ENCODE measurements around the gene PGAM2.

Gene PGAM2

GRCh38 chr7:44068054-44068453 lies 2.7 kb upstream of the PGAM2 start:
- TF ChIP-seq, protein P1, sequence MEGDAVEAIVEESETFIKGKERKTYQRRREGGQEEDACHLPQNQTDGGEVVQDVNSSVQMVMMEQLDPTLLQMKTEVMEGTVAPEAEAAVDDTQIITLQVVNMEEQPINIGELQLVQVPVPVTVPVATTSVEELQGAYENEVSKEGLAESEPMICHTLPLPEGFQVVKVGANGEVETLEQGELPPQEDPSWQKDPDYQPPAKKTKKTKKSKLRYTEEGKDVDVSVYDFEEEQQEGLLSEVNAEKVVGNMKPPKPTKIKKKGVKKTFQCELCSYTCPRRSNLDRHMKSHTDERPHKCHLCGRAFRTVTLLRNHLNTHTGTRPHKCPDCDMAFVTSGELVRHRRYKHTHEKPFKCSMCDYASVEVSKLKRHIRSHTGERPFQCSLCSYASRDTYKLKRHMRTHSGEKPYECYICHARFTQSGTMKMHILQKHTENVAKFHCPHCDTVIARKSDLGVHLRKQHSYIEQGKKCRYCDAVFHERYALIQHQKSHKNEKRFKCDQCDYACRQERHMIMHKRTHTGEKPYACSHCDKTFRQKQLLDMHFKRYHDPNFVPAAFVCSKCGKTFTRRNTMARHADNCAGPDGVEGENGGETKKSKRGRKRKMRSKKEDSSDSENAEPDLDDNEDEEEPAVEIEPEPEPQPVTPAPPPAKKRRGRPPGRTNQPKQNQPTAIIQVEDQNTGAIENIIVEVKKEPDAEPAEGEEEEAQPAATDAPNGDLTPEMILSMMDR (conservative IDR thresholded peaks at IDR 0.05; ENCODE audit: low read length) = no peak
- DNase-seq (ENCODE audit: low read depth) = no peak
- no peak overlapping the region for H3K4me3 ChIP-seq (ENCODE audit: low read length)

GRCh38 chr7:44067064-44067951 lies 1.9 kb upstream of the PGAM2 start:
- TF ChIP-seq, protein P1 (conservative IDR thresholded peaks at IDR 0.05; ENCODE audit: low read length) = no peak
- no peak overlapping the region for H3K4me3 ChIP-seq (ENCODE audit: low read length)
- DNase-seq (ENCODE audit: low read depth) = no peak

DNA sequence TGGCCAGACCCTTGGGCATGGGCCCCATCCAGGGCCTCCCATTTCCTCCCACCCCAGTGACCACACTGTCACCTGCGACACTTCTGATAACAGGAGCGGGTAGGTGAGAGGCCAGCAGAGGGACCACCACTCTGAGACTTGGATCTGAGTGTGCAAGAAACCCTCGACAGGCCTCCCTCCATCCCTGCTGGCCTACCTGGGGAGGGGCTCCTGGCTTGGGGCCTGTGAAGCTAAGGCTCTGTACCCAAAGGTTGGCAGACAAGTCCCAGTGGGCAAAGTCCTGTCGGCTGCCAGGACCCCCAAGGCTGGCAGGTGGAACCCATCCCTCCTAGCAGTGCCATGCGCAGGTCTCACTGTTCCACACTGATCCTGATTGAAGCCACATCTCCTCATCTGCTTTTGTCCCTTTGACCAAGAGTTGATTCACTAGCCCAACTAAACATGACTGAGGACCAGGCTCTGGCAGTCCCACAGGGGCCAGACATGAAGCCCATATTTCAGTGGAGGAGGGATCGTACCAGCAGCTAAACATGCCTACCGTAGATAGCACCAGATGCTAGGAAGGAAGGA lies 1.2 kb upstream of the PGAM2 start:
- TF ChIP-seq, protein P1 (conservative IDR thresholded peaks at IDR 0.05; ENCODE audit: low read length) = no peak
- DNase-seq (ENCODE audit: low read depth) = no peak
- no peak overlapping the region for H3K4me3 ChIP-seq (ENCODE audit: low read length)

GRCh38 chr7:44066111-44066460 lies 719 bp upstream of the PGAM2 start:
- no peak overlapping the region for H3K4me3 ChIP-seq (ENCODE audit: low read length)
- TF ChIP-seq, protein P1 (conservative IDR thresholded peaks at IDR 0.05; ENCODE audit: low read length) = no peak
- DNase-seq (ENCODE audit: low read depth) = no peak

DNA sequence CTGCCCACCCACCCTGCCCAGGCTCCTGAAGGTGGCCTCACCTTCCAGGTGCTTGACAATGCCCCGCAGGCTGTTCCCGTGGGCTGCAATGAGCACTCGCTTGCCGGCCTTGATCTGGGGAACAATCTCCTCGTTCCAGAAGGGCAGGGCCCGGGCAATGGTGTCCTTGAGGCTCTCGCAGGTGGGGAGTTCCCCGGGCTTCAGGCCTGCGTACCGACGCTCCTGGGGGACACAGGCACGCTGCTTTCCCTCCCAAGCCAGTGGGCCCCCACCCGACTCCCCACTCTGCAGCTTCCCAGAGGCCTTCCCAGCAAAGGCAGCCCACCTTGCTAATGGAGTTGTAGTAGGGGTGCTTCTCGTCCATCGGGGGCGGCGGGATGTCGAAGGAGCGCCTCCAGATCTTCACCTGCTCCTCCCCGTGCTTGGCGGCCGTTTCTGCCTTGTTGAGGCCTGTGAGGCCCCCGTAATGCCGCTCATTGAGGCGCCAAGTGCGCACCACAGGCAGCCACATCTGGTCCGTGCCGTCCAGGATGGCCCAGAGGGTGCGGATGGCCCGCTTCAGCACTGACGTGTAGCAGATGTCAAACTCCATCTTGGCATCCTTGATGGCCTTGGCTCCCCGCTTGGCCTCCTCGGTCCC lies 456 bp downstream of the PGAM2 start:
- H3K4me3 ChIP-seq (ENCODE audit: low read length) = no peak overlapping the region
- DNase-seq (ENCODE audit: low read depth) = no peak
- TF ChIP-seq, protein P1 (conservative IDR thresholded peaks at IDR 0.05; ENCODE audit: low read length) = no peak

DNA sequence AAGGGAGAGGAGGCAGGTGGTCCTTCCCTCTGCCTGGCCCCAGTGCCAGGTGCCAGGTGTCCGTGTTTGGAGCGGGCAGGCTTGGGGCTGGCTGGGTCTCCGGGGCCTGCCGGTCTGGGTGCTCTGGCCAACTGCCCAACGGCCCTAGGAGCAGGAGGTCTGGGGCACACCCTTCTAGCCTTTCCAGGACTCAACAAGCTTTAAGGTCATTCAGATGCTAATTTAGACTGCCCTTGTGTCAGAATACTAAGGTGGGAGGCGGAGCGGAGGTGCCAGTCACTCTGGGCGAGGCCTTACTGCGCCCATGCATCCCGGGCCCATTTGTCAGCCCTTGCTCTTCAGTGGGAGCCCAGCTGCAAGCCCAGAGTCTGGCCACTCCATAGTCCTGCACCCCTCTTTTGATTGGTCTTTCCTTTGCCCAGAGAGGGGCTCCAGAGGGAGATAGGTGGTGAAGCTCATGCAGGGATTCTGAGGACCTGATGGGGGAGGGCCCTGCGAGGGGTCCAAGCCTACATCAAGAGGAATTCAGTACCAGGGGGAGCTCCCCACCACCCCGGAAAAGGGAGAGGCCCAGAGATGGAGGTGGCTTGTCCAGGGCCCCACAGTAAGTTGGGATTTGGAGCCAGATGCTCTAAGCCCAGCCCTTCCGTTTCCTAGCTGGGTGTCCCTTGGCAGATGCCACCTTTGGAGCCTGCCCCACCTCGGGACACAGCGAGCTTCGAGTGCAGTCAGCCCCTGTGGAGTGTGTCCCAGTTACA lies 1.3 kb downstream of the PGAM2 start:
- no peak overlapping the region for H3K4me3 ChIP-seq (ENCODE audit: low read length)
- TF ChIP-seq, protein P1 (conservative IDR thresholded peaks at IDR 0.05; ENCODE audit: low read length) = no peak
- no peak for DNase-seq (ENCODE audit: low read depth)

All from AG10803 (cell line).